ENCODE measurements around the gene DCAF10. TPM values are rescaled to one million over a fixed set of nuclear protein-coding genes. Genes with fewer than 3 reads are reported as not detected.
"Not testable (repeated sequence)": the region's sequence is repeated elsewhere in the genome, so short reads cannot be mapped to it uniquely, and the experiment has no call there.

Gene DCAF10
- total and polyA plus RNA-seq, 4 donors: 9.7 to 22.2 (median 15.3) TPM

GRCh38 chr9:37751186-37751585 lies 49.4 kb upstream of the DCAF10 start:
- Histone ChIP-seq H3K27me3 (ENCODE audit: control insufficient read depth in 4 of 4, insufficient read depth in 4 of 4, low read length in 3 of 4) (no peaks in the 10 kb centered on the region), H3K27ac (ENCODE audit: low read depth in 1 of 2, low read length in 2 of 2) (no peak overlapping the region), H3K9ac (ENCODE audit: low read depth in 1 of 2, low read length in 2 of 2) (no peak overlapping the region), H3K4me1 (ENCODE audit: control insufficient read depth in 4 of 4, insufficient read depth in 4 of 4, low read length in 3 of 4) (peaks cover 2 to 13% (median 8%) of the 10 kb centered on the region in 4 donors), H3K36me3 (ENCODE audit: control insufficient read depth in 4 of 4, insufficient read depth in 3 of 4, low read depth in 1 of 4, low read length in 3 of 4) (no peaks in the 10 kb centered on the region), H3K4me3 (ENCODE audit: low read depth in 1 of 3, low read length in 3 of 3) (no peak overlapping the region), H3K9me3 (ENCODE audit: control insufficient read depth in 4 of 4, low read length in 3 of 4) (no peaks in the 10 kb centered on the region)
- no peak for DNase-seq (ENCODE audit: low spot score)
- TF ChIP-seq MAX (IDR thresholded peaks at IDR 0.05): no peak
- TF ChIP-seq HNF4A (conservative IDR thresholded peaks at IDR 0.05): no peak
- TF ChIP-seq ZBTB33 (IDR thresholded peaks at IDR 0.05): no peak
- TF ChIP-seq RAD21 (IDR thresholded peaks at IDR 0.05): no peak
- TF ChIP-seq FOXA2 (IDR thresholded peaks at IDR 0.05): no peak
- no peak for TF ChIP-seq REST (IDR thresholded peaks at IDR 0.05)
- no peak for TF ChIP-seq SP1 (IDR thresholded peaks at IDR 0.05)
- TF ChIP-seq FOXA1 (IDR thresholded peaks at IDR 0.05): no peak
- no peak for TF ChIP-seq GABPA (IDR thresholded peaks at IDR 0.05 in 1 of 2, conservative IDR thresholded peaks at IDR 0.05 in 1 of 2)
- 75% methylated on average over 6 of the region's 6 CpGs for WGBS

DNA sequence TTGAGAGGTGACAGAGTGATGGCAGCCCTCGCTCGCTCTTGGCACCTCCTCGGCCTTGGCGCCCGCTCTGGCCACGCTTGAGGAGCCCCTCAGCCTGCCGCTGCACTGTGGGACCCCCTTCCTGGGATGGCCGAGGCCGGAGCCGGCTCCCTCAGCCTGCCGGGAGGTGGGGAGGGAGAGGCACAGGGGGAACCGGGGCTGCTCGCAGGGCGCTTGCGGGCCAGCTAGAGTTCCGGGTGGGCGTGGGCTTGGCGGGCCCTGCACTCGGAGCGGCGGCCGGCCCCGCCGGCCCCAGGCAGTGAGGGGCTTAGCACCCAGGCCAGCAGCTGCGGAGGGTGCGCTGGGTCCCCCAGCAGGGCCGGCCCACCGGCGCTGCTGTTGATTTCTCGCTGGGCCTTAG lies 48.9 kb upstream of the DCAF10 start:
- H3K9me3 ChIP-seq (ENCODE audit: control insufficient read depth in 4 of 4, low read length in 3 of 4); H3K27ac ChIP-seq (ENCODE audit: low read depth in 1 of 2, low read length in 2 of 2); H3K27me3 ChIP-seq (ENCODE audit: control insufficient read depth in 4 of 4, insufficient read depth in 4 of 4, low read length in 3 of 4); DNase-seq (ENCODE audit: low spot score); H3K36me3 ChIP-seq (ENCODE audit: control insufficient read depth in 4 of 4, insufficient read depth in 3 of 4, low read depth in 1 of 4, low read length in 3 of 4); H3K4me3 ChIP-seq (ENCODE audit: low read depth in 1 of 3, low read length in 3 of 3); H3K9ac ChIP-seq (ENCODE audit: low read depth in 1 of 2, low read length in 2 of 2): not testable (repeated sequence)
- peaks cover 2 to 13% (median 8%) of the 10 kb centered on the region in 4 donors for H3K4me1 ChIP-seq (ENCODE audit: control insufficient read depth in 4 of 4, insufficient read depth in 4 of 4, low read length in 3 of 4)
- WGBS: 91% methylated on average over 30 of the region's 30 CpGs

DNA sequence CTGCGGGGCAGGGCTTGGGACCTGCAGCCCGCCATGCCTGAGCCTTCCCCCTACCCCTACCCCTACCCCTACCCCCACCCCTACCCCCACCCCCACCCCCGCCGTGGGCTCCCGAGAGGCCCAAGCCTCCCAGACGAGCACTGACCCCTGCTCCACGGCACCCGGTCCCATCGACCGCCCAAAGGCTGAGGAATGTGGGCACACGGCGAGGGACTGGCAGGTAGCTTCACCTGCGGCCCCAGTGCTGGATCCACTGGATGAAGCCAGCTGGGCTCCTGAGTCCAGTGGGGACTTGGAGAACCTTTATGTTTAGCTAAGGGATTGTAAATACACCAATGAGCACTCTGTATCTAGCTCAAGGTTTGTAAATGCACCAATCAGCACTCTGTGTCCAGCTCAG lies 48.5 kb upstream of the DCAF10 start:
- H3K9ac ChIP-seq (ENCODE audit: low read depth in 1 of 2, low read length in 2 of 2); H3K27me3 ChIP-seq (ENCODE audit: control insufficient read depth in 4 of 4, insufficient read depth in 4 of 4, low read length in 3 of 4); DNase-seq (ENCODE audit: low spot score); H3K4me3 ChIP-seq (ENCODE audit: low read depth in 1 of 3, low read length in 3 of 3); H3K9me3 ChIP-seq (ENCODE audit: control insufficient read depth in 4 of 4, low read length in 3 of 4); H3K36me3 ChIP-seq (ENCODE audit: control insufficient read depth in 4 of 4, insufficient read depth in 3 of 4, low read depth in 1 of 4, low read length in 3 of 4); H3K27ac ChIP-seq (ENCODE audit: low read depth in 1 of 2, low read length in 2 of 2): not testable (repeated sequence)
- H3K4me1 ChIP-seq (ENCODE audit: control insufficient read depth in 4 of 4, insufficient read depth in 4 of 4, low read length in 3 of 4): peaks cover 2 to 13% (median 8%) of the 10 kb centered on the region in 4 donors
- WGBS: 96% methylated on average over 13 of the region's 13 CpGs

Measured in liver (tissue), 9 donors.